MCF 10A (cell line): Measurements from ENCODE around the gene MMD. TPM values are rescaled to one million over a fixed set of nuclear protein-coding genes. Genes with fewer than 3 reads are reported as not detected.

Experiments used
- BruUV-seq: library from RNA; stranded (reverse); fragments of 400-500 nt; replicated peaks from 2 replicates; lab custom pipeline; 2021; lab: Mats Ljungman, UMichigan
- CTCF ChIA-PET: fragments of 300-600 bp; sonication (Branson Sonifier 250); formaldehyde crosslinking; extraction: SDS; loops from one replicate; lab custom pipeline; 2021; ENCODE audit warnings: antibody characterized with exemption, inconsistent platforms; lab: Yijun Ruan, JAX
- POLR2A ChIA-PET: fragments of 300-600, 350-650 bp; sonication (Branson Sonifier 250); formaldehyde crosslinking; extraction: SDS; loops from one replicate; lab custom pipeline; 2020; ENCODE audit warnings: antibody characterized with exemption, inconsistent platforms; lab: Yijun Ruan, JAX
- DNase-seq: peaks from one replicate; pipeline ENCODE4 v3.0.0-alpha.2; 2018; ENCODE audit not compliant: unreplicated experiment
- H3K27ac Mint-ChIP-seq: one replicate; pipeline ENCODE4 v1.8.0; 2022; ENCODE audit warnings: mild to moderate bottlenecking, low read depth, mixed read lengths; ENCODE audit not compliant: unreplicated experiment
- H3K27me3 Mint-ChIP-seq: one replicate; pipeline ENCODE4 v1.8.0; 2022; ENCODE audit warnings: mixed read lengths; ENCODE audit not compliant: insufficient read depth, unreplicated experiment
- H3K36me3 Mint-ChIP-seq: one replicate; pipeline ENCODE4 v1.8.0; 2022; ENCODE audit warnings: mild to moderate bottlenecking, moderate library complexity, mixed read lengths; ENCODE audit not compliant: insufficient read depth, unreplicated experiment
- H3K4me1 Mint-ChIP-seq: one replicate; pipeline ENCODE4 v1.8.0; 2022; ENCODE audit warnings: mixed read lengths; ENCODE audit not compliant: insufficient read depth, unreplicated experiment
- H3K4me3 Mint-ChIP-seq: one replicate; pipeline ENCODE4 v1.8.0; 2022; ENCODE audit warnings: mild to moderate bottlenecking, moderate library complexity, mixed read lengths; ENCODE audit not compliant: unreplicated experiment
- H3K9me3 Mint-ChIP-seq: one replicate; pipeline ENCODE4 v1.8.0; 2022; ENCODE audit warnings: mixed read lengths; ENCODE audit not compliant: unreplicated experiment
- intact Hi-C: fragments of 100-400 bp; cut with micrococcal nuclease; formaldehyde crosslinking; loops from 2 replicates; pipeline ENCODE4 v1.14.1; 2022
- total RNA-seq: library from RNA; stranded (reverse); gene quantifications from 2 replicates; pipeline ENCODE4 v1.2.3, GENCODE V29; 2022
- TF ChIP-seq, protein P1 (sequence below): fragments of 200-600 bp; IDR thresholded peaks from one replicate; pipeline ENCODE4 v1.8.0; 2022; ENCODE audit warnings: antibody characterized with exemption, mild to moderate bottlenecking; ENCODE audit not compliant: unreplicated experiment

Gene MMD
- total RNA-seq, 1 experiment from 2014 or later = 5.9 TPM

DNA sequence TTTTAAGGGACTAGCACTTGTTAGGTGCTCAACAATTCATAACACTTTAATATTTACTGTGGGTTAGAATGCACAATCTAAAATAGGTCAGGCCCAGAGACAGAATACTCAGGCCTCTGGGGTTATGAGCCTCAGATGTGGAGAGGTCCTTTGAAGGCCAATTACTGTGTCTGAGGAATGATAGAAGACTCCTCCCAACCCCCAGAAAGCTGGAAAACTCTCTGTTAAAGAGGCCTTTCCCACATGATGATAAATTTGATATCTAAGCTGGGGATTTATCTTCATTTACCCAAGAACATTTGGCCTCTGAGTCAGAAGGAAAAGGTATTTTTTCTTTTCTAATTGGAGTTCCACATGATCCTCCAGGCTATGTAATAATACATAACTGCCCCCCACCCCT lies 41.1 kb upstream of the MMD start:
- no peaks in the 10 kb centered on the region for H3K27me3 Mint-ChIP-seq
- intact Hi-C loops = no loop called here

DNA sequence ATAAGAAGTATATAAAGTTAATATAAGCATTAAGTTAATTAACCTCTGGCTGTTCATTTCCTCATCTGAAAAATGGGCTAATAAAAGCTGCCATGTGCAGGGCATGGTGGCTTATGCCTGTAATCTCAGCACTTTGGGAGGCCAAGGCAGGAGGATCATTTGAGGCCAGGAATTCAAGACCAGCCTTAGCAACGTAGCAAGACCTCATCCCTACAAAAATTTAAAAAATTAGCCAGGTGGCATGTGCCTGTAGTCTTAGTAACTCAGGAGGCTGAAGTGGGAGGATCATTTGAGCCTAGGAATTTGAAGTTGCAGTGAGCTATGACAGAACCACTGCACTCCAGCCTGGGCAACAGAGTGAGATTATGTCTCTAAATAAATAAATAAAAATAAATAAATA lies 40.6 kb upstream of the MMD start:
- no peaks in the 10 kb centered on the region for H3K4me1 Mint-ChIP-seq
- ChIA-PET POLR2A (no interaction called here), CTCF (interaction anchor here (1.0 kb wide), 1 partner anchor 52 kb away, joined by 3 read pairs; no protein-coding TSS in a partner anchor)
- BruUV-seq = no TSS peak
- no peaks in the 10 kb centered on the region for H3K27me3 Mint-ChIP-seq
- H3K4me3 Mint-ChIP-seq = no peak overlapping the region
- no peaks in the 10 kb centered on the region for H3K9me3 Mint-ChIP-seq
- H3K27ac Mint-ChIP-seq = no peak overlapping the region
- intact Hi-C loops = no loop called here
- TF ChIP-seq, protein P1, sequence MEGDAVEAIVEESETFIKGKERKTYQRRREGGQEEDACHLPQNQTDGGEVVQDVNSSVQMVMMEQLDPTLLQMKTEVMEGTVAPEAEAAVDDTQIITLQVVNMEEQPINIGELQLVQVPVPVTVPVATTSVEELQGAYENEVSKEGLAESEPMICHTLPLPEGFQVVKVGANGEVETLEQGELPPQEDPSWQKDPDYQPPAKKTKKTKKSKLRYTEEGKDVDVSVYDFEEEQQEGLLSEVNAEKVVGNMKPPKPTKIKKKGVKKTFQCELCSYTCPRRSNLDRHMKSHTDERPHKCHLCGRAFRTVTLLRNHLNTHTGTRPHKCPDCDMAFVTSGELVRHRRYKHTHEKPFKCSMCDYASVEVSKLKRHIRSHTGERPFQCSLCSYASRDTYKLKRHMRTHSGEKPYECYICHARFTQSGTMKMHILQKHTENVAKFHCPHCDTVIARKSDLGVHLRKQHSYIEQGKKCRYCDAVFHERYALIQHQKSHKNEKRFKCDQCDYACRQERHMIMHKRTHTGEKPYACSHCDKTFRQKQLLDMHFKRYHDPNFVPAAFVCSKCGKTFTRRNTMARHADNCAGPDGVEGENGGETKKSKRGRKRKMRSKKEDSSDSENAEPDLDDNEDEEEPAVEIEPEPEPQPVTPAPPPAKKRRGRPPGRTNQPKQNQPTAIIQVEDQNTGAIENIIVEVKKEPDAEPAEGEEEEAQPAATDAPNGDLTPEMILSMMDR = no peak
- no peak for DNase-seq
- H3K36me3 Mint-ChIP-seq = no peaks in the 10 kb centered on the region

More for the DNA sequence above, 41.1 kb upstream of the MMD start:
- Mint-ChIP-seq H3K27ac (no peak overlapping the region), H3K4me1 (no peaks in the 10 kb centered on the region), H3K4me3 (no peak overlapping the region), H3K36me3 (no peaks in the 10 kb centered on the region), H3K9me3 (no peaks in the 10 kb centered on the region)
- DNase-seq = no peak
- CTCF ChIA-PET = interaction anchor here (1.0 kb wide), 1 partner anchor 52 kb away, joined by 3 read pairs; no protein-coding TSS in a partner anchor
- POLR2A ChIA-PET = no interaction called here
- TF ChIP-seq, protein P1 = no peak
- no TSS peak for BruUV-seq

GRCh38 chr17:55458978-55459377 lies 37.3 kb upstream of the MMD start:
- Mint-ChIP-seq H3K27me3 (no peaks in the 10 kb centered on the region), H3K4me3 (no peak overlapping the region), H3K36me3 (peaks cover 6% of the 10 kb centered on the region), H3K9me3 (no peaks in the 10 kb centered on the region), H3K4me1 (peaks cover 10% of the 10 kb centered on the region), H3K27ac (peak overlapping the region; percentile 46)
- no TSS peak for BruUV-seq
- intact Hi-C loops = no loop called here
- DNase-seq = peak; percentile 74
- TF ChIP-seq, protein P1 = no peak
- ChIA-PET CTCF (interaction anchor here (0.5 to 1.2 kb wide), 4 partner anchors 8 to 245 kb away, joined by 3 to 4 read pairs (median 3); no protein-coding TSS in a partner anchor), POLR2A (interaction anchor here (0.6 to 0.9 kb wide), 2 partner anchors 25 to 139 kb away, joined by 3 read pairs; no protein-coding TSS in a partner anchor)

DNA sequence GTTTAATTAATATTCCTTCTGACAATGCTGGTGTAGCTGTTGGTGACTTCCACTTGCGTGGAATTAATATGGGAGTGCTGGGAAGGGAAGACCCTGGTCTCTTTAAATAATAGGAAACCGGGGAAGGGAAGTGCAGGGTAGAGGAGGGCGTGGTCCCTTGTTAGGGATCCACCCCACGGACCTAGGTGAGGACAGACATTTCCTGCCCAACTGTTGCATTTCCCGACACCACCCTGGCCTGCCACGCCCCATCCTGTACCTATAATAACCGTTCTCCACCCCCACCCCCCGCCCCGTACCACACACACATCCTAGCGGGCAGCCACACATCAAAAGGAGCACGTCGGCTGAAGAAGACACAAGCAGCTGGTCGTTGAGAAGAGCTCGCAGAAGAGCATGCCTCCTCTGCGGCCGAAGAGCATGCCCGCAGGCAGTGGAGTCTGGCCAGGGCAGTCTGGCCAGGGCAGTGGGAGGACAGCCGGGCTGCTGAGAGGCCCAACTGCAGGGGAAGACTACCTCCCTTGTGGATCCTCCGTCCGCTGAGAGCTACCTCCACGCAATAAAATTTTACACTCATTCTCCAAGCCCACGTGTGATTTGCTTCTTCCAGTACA lies 36.8 kb upstream of the MMD start:
- ChIA-PET POLR2A (interaction anchor here (0.6 to 1.0 kb wide), 2 partner anchors 18 to 138 kb away, joined by 3 read pairs; no protein-coding TSS in a partner anchor), CTCF (interaction anchor here (0.5 to 1.2 kb wide), 5 partner anchors 9 to 245 kb away, joined by 3 to 4 read pairs (median 3); no protein-coding TSS in a partner anchor)
- no peak for DNase-seq
- Mint-ChIP-seq H3K4me3 (no peak overlapping the region), H3K9me3 (no peaks in the 10 kb centered on the region), H3K36me3 (peaks cover 6% of the 10 kb centered on the region), H3K27me3 (no peaks in the 10 kb centered on the region), H3K4me1 (peaks cover 14% of the 10 kb centered on the region), H3K27ac (peak overlapping the region; percentile 46)
- BruUV-seq = no TSS peak
- intact Hi-C loops = no loop called here
- TF ChIP-seq, protein P1 = no peak
